HAP-1 (cell line): ENCODE measurements around the gene MKRN2.
"Not testable (repeated sequence)": the region's sequence is repeated elsewhere in the genome, so short reads cannot be mapped to it uniquely, and the experiment has no call there.

Experiments
- DNase-seq, 2 experiments: peaks; one replicate each; pipeline ENCODE4 v3.0.0-alpha.2; 2016 to 2020; ENCODE audit warnings: low spot score in 2 of 2
- H3K27me3 ChIP-seq: fragments of 250-450 bp; sonication (Bioruptor Pico); 2 replicates; pipeline ENCODE4 v1.5.1; 2020; ENCODE audit warnings: low read depth, mild to moderate bottlenecking, moderate library complexity
- H3K36me3 ChIP-seq: fragments of 250-450 bp; sonication (Bioruptor Pico); replicated peaks from 2 replicates; pipeline ENCODE4 v1.5.1; 2020; ENCODE audit warnings: mild to moderate bottlenecking
- H3K4me1 ChIP-seq: fragments of 250-450 bp; sonication (Bioruptor Pico); 2 replicates; pipeline ENCODE4 v1.5.1; 2020; ENCODE audit warnings: mild to moderate bottlenecking
- H3K4me3 ChIP-seq: fragments of 250-450 bp; sonication (Bioruptor Pico); 2 replicates; pipeline ENCODE4 v1.5.1; 2020; ENCODE audit warnings: mild to moderate bottlenecking, moderate library complexity
- H3K9me3 ChIP-seq: fragments of 250-450 bp; sonication (Bioruptor Pico); 2 replicates; pipeline ENCODE4 v1.5.1; 2020; ENCODE audit warnings: mild to moderate bottlenecking, moderate library complexity
- in situ Hi-C: fragments of 300-500 bp; cut with MboI; formaldehyde crosslinking; loops from 3 replicates; pipeline ENCODE4 v1.14.3; 2020; ENCODE audit warnings: low sequenced_read_pairs, inconsistent platforms, mixed read lengths

Gene MKRN2

GRCh38 chr3:12615266-12615665 lies 58.4 kb downstream of the MKRN2 start:
- in situ Hi-C loops, result no loop called here
- Histone ChIP-seq H3K27me3 (no peaks in the 10 kb centered on the region), H3K9me3 (no peaks in the 10 kb centered on the region), H3K36me3 (peaks cover 54% of the 10 kb centered on the region), H3K4me3 (no peak overlapping the region), H3K4me1 (no peaks in the 10 kb centered on the region)
- no peak for DNase-seq

- H3K36me3 ChIP-seq, result peaks cover 38% of the 10 kb centered on the region
- H3K4me1 ChIP-seq, result no peaks in the 10 kb centered on the region
- in situ Hi-C loops, result no loop called here
- H3K27me3 ChIP-seq, result no peaks in the 10 kb centered on the region
- no peaks in the 10 kb centered on the region for H3K9me3 ChIP-seq
- DNase-seq, result no peak
- no peak overlapping the region for H3K4me3 ChIP-seq
These were observed 61.5 kb downstream of the MKRN2 start for GRCh38 chr3:12618426-12618825.

- Histone ChIP-seq H3K27me3 (no peaks in the 10 kb centered on the region), H3K4me3 (no peak overlapping the region), H3K36me3 (peaks cover 30% of the 10 kb centered on the region), H3K9me3 (no peaks in the 10 kb centered on the region), H3K4me1 (no peaks in the 10 kb centered on the region)
- no peak for DNase-seq
- in situ Hi-C loops, result no loop called here
These were observed 63.4 kb downstream of the MKRN2 start for GRCh38 chr3:12620305-12620704.

GRCh38 chr3:12620729-12621128 lies 63.8 kb downstream of the MKRN2 start:
- Histone ChIP-seq H3K36me3 (peaks cover 26% of the 10 kb centered on the region), H3K4me3 (no peak overlapping the region), H3K27me3 (no peaks in the 10 kb centered on the region), H3K9me3 (no peaks in the 10 kb centered on the region), H3K4me1 (no peaks in the 10 kb centered on the region)
- no peak for DNase-seq
- in situ Hi-C loops, result no loop called here

GRCh38 chr3:12622335-12622734 lies 65.4 kb downstream of the MKRN2 start:
- peaks cover 10% of the 10 kb centered on the region; the same call in 1 of the 2 replicates for H3K36me3 ChIP-seq
- no peaks in the 10 kb centered on the region for H3K9me3 ChIP-seq
- no peaks in the 10 kb centered on the region for H3K27me3 ChIP-seq
- H3K4me3 ChIP-seq, result no peak overlapping the region
- DNase-seq, result no peak
- no peaks in the 10 kb centered on the region for H3K4me1 ChIP-seq
- in situ Hi-C loops, result no loop called here

- Histone ChIP-seq H3K36me3 (no peaks in the 10 kb centered on the region), H3K27me3 (no peaks in the 10 kb centered on the region), H3K9me3 (no peaks in the 10 kb centered on the region), H3K4me1 (no peaks in the 10 kb centered on the region), H3K4me3 (no peak overlapping the region)
- no peak for DNase-seq
- in situ Hi-C loops, result no loop called here
These were observed 67.2 kb downstream of the MKRN2 start for GRCh38 chr3:12624056-12624455.

GRCh38 chr3:12624964-12625363 lies 68.1 kb downstream of the MKRN2 start:
- H3K36me3 ChIP-seq, H3K9me3 ChIP-seq, DNase-seq, in situ Hi-C loops, H3K27me3 ChIP-seq, H3K4me3 ChIP-seq, H3K4me1 ChIP-seq: not testable (repeated sequence)

- in situ Hi-C loops, result no loop called here
- no peak overlapping the region for H3K4me3 ChIP-seq
- no peaks in the 10 kb centered on the region for H3K27me3 ChIP-seq
- no peaks in the 10 kb centered on the region for H3K36me3 ChIP-seq
- no peaks in the 10 kb centered on the region for H3K9me3 ChIP-seq
- peaks cover 7% of the 10 kb centered on the region; the same call in 1 of the 2 replicates for H3K4me1 ChIP-seq
- no peak for DNase-seq
These were observed 70.5 kb downstream of the MKRN2 start for GRCh38 chr3:12627370-12627769.

GRCh38 chr3:12628813-12629212 lies 71.9 kb downstream of the MKRN2 start:
- in situ Hi-C loops, result no loop called here
- no peak for DNase-seq

GRCh38 chr3:12629560-12629959 lies 72.7 kb downstream of the MKRN2 start:
- DNase-seq, result no peak
- Histone ChIP-seq H3K4me1 (peaks cover 9% of the 10 kb centered on the region; the same call in 1 of the 2 replicates), H3K27me3 (no peaks in the 10 kb centered on the region), H3K9me3 (no peaks in the 10 kb centered on the region), H3K4me3 (no peak overlapping the region), H3K36me3 (no peaks in the 10 kb centered on the region)
- in situ Hi-C loops, result no loop called here

More at GRCh38 chr3:12628813-12629212, 71.9 kb downstream of the MKRN2 start:
- Histone ChIP-seq H3K9me3 (no peaks in the 10 kb centered on the region), H3K4me1 (peaks cover 9% of the 10 kb centered on the region; the same call in 1 of the 2 replicates), H3K27me3 (no peaks in the 10 kb centered on the region), H3K36me3 (no peaks in the 10 kb centered on the region), H3K4me3 (no peak overlapping the region)

- H3K9me3 ChIP-seq, result no peaks in the 10 kb centered on the region
- no peaks in the 10 kb centered on the region for H3K27me3 ChIP-seq
- no peak for DNase-seq
- in situ Hi-C loops, result no loop called here
- no peak overlapping the region for H3K4me3 ChIP-seq
- H3K4me1 ChIP-seq, result peaks cover 9% of the 10 kb centered on the region; the same call in 1 of the 2 replicates
- H3K36me3 ChIP-seq, result no peaks in the 10 kb centered on the region
These were observed 73.4 kb downstream of the MKRN2 start for GRCh38 chr3:12630292-12630691.

- H3K36me3 ChIP-seq, H3K4me1 ChIP-seq, DNase-seq, H3K9me3 ChIP-seq, H3K27me3 ChIP-seq, in situ Hi-C loops, H3K4me3 ChIP-seq: not testable (repeated sequence)
These were observed 74.0 kb downstream of the MKRN2 start for GRCh38 chr3:12630843-12631242.

- Histone ChIP-seq H3K36me3 (0 out of 2 replicates have a peak, but pooled peaks cover 3% of the 10 kb centered on the region), H3K4me1 (peaks cover 16% of the 10 kb centered on the region), H3K27me3 (no peaks in the 10 kb centered on the region), H3K4me3 (no peak overlapping the region), H3K9me3 (no peaks in the 10 kb centered on the region)
- in situ Hi-C loops, result no loop called here
- no peak for DNase-seq
These were observed 75.6 kb downstream of the MKRN2 start for GRCh38 chr3:12632523-12632922.

GRCh38 chr3:12633108-12633507 lies 76.2 kb downstream of the MKRN2 start:
- peaks cover 21% of the 10 kb centered on the region for H3K4me1 ChIP-seq
- 0 out of 2 replicates have a peak, but pooled peaks cover 3% of the 10 kb centered on the region for H3K36me3 ChIP-seq
- H3K9me3 ChIP-seq, result no peaks in the 10 kb centered on the region
- H3K4me3 ChIP-seq, result no peak overlapping the region
- no peak for DNase-seq
- no peaks in the 10 kb centered on the region for H3K27me3 ChIP-seq
- in situ Hi-C loops, result no loop called here
